HCT116 (cell line): ENCODE results near the gene NOL9. TPM values are rescaled to one million over a fixed set of nuclear protein-coding genes. Genes with fewer than 3 reads are reported as not detected.

Experiments used
- ATAC-seq: fragments of 200-7000 bp; cut with Tn5 transposase; 2 replicates; pipeline ENCODE4 v1.9.1; 2020; ENCODE audit warnings: mild to moderate bottlenecking, moderate library complexity
- BruUV-seq: library from RNA; stranded (reverse); fragments of 400-500 nt; replicated peaks from 2 replicates; lab custom pipeline; 2021; lab: Mats Ljungman, UMichigan
- CTCF ChIA-PET: fragments of 300-600 bp; sonication (Branson Sonifier 250); formaldehyde crosslinking; loops from one replicate; lab custom pipeline; 2021; ENCODE audit warnings: antibody characterized with exemption; lab: Charles Lee
- POLR2A ChIA-PET: fragments of 300-600, 350-600 bp; sonication (Branson Sonifier 250); formaldehyde crosslinking; loops from one replicate; lab custom pipeline; 2021; ENCODE audit warnings: antibody characterized with exemption; lab: Charles Lee
- RAD21 ChIA-PET, 2 experiments: fragments of 300-600 bp; sonication (Branson Sonifier 250); formaldehyde crosslinking; loops; one replicate each; lab custom pipeline; 2023; ENCODE audit warnings: low total read pairs in 2 of 2; ENCODE audit not compliant: uncharacterized antibody in 2 of 2, unreplicated experiment in 2 of 2, low non-redundant PET in 1 of 2; lab: Charles Lee
- DNase-seq: peaks from one replicate; pipeline ENCODE4 v3.0.0-alpha.2; 2010; ENCODE audit warnings: low read depth, low spot score
- H2AFZ ChIP-seq: fragments of 200-600 bp; shearing (Covaris generic), sonication (generic); 2 replicates; pipeline ENCODE4 v1.6.1; 2017; ENCODE audit warnings: low read depth, mixed run types, mixed read lengths, antibody characterized with exemption, low read length; ENCODE audit not compliant: poor library complexity, severe bottlenecking
- H3K27ac ChIP-seq: 2 replicates; pipeline ENCODE4 v1.5.1; 2012; ENCODE audit warnings: low read depth, low read length
- H3K27me3 ChIP-seq: fragments of 200-600 bp; sonication (generic); 2 replicates; pipeline ENCODE4 v1.6.1; 2016; ENCODE audit warnings: mixed run types, low read length, mixed read lengths; ENCODE audit not compliant: insufficient read depth
- H3K36me3 ChIP-seq, 2 experiments: fragments of 200-500 bp in 1 of 2; fragments of 200-600 bp in 1 of 2; sonication (Bioruptor generic) in 1 of 2; sonication (generic) in 1 of 2; 2 replicates each; pipeline versions ENCODE4 v1.5.1 to v1.6.1; 2014 to 2016; ENCODE audit warnings: low read length in 2 of 2, inconsistent platforms in 1 of 2, mixed read lengths in 1 of 2, mixed run types in 1 of 2; ENCODE audit not compliant: insufficient read depth in 2 of 2, control insufficient read depth in 1 of 2
- H3K4me1 ChIP-seq, 2 experiments: fragments of 200-600 bp in 1 of 2; sonication (generic) in 1 of 2; 2 replicates each; pipeline versions ENCODE4 v1.5.1 to v1.6.1; 2012 to 2017; ENCODE audit warnings: low read length in 2 of 2, inconsistent platforms in 1 of 2, mild to moderate bottlenecking in 1 of 2, mixed read lengths in 1 of 2, mixed run types in 1 of 2, moderate library complexity in 1 of 2; ENCODE audit not compliant: insufficient read depth in 2 of 2, control insufficient read depth in 1 of 2
- H3K4me2 ChIP-seq: fragments of 200-600 bp; sonication (generic); 2 replicates; pipeline ENCODE4 v1.6.1; 2017; ENCODE audit warnings: mixed run types, low read length, mixed read lengths
- H3K4me3 ChIP-seq, 2 experiments: fragments of 200-600 bp in 1 of 2; sonication (generic) in 1 of 2; replicated peaks in 1 of 2; 2 replicates each; pipeline ENCODE4 v1.5.1; 2011 to 2016; ENCODE audit warnings: low read length in 2 of 2, control low read depth in 1 of 2, low read depth in 1 of 2, mild to moderate bottlenecking in 1 of 2, mixed read lengths in 1 of 2, mixed run types in 1 of 2
- H3K79me2 ChIP-seq: fragments of 200-600 bp; sonication (generic); 2 replicates; pipeline ENCODE4 v1.6.1; 2017; ENCODE audit warnings: mild to moderate bottlenecking, mixed run types, low read length, moderate library complexity, mixed read lengths; ENCODE audit not compliant: insufficient read depth
- H3K9ac ChIP-seq: fragments of 200-600 bp; sonication (generic); 2 replicates; pipeline ENCODE4 v1.6.1; 2016; ENCODE audit warnings: low read length, mixed read lengths
- H3K9me2 ChIP-seq: fragments of 200-600 bp; sonication (generic), shearing (Covaris generic); 2 replicates; pipeline ENCODE4 v1.6.1; 2017; ENCODE audit warnings: mixed run types, mild to moderate bottlenecking, moderate library complexity; ENCODE audit not compliant: insufficient read depth
- H3K9me3 ChIP-seq, 2 experiments: fragments of 200-500 bp in 1 of 2; fragments of 200-600 bp in 1 of 2; sonication (Bioruptor generic) in 1 of 2; sonication (generic) in 1 of 2; 2 replicates each; pipeline ENCODE4 v1.6.1; 2014 to 2017; ENCODE audit warnings: low read length in 2 of 2, mixed read lengths in 2 of 2, inconsistent platforms in 1 of 2, low read depth in 1 of 2, mild to moderate bottlenecking in 1 of 2, mixed run types in 1 of 2, moderate library complexity in 1 of 2; ENCODE audit not compliant: control insufficient read depth in 1 of 2, insufficient read depth in 1 of 2
- H4K20me1 ChIP-seq: fragments of 200-600 bp; sonication (generic), shearing (Covaris generic); 2 replicates; pipeline ENCODE4 v1.6.1; 2017; ENCODE audit warnings: mixed run types, mild to moderate bottlenecking, moderate library complexity; ENCODE audit not compliant: insufficient read depth
- ATF3 ChIP-seq: IDR thresholded peaks from 2 replicates; pipeline ENCODE4 v1.6.1; 2012
- CEBPB ChIP-seq: IDR thresholded peaks from 2 replicates; pipeline ENCODE4 v1.6.1; 2012; ENCODE audit warnings: low read depth
- CTCF ChIP-seq, 3 experiments: fragments of 200-600 bp in 1 of 3; sonication (generic) in 1 of 3; IDR thresholded peaks in 2 of 3; conservative IDR thresholded peaks in 1 of 3; 2 replicates each; pipeline ENCODE4 v1.5.1; 2012 to 2017; ENCODE audit warnings: low read depth in 2 of 3, low read length in 2 of 3, antibody characterized with exemption in 1 of 3, borderline replicate concordance in 1 of 3, control low read depth in 1 of 3, mild to moderate bottlenecking in 1 of 3, mixed read lengths in 1 of 3, mixed run types in 1 of 3, moderate library complexity in 1 of 3; ENCODE audit not compliant: insufficient read depth in 1 of 3
- EGR1 ChIP-seq: IDR thresholded peaks from 2 replicates; pipeline ENCODE4 v1.6.1; 2012; ENCODE audit warnings: low read depth
- EZH2 ChIP-seq: fragments of 200-600 bp; sonication (generic); IDR thresholded peaks from 2 replicates; pipeline ENCODE4 v1.6.1; 2017; ENCODE audit warnings: antibody characterized with exemption, mixed run types
- EZH2phosphoT487 ChIP-seq: fragments of 200-600 bp; IDR thresholded peaks from 2 replicates; pipeline ENCODE4 v1.6.1; 2018; ENCODE audit warnings: antibody characterized with exemption, borderline replicate concordance
- FOSL1 ChIP-seq: IDR thresholded peaks from 2 replicates; pipeline ENCODE4 v1.6.1; 2012; ENCODE audit warnings: low read depth
- JUND ChIP-seq: IDR thresholded peaks from 2 replicates; pipeline ENCODE4 v1.6.1; 2012
- RAD21 ChIP-seq: IDR thresholded peaks from 2 replicates; pipeline ENCODE4 v1.6.1; 2012; ENCODE audit warnings: low read depth, mild to moderate bottlenecking
- REST ChIP-seq: IDR thresholded peaks from 2 replicates; pipeline ENCODE4 v1.6.1; 2012; ENCODE audit warnings: low read depth
- SIN3A ChIP-seq: IDR thresholded peaks from 2 replicates; pipeline ENCODE4 v1.6.1; 2012; ENCODE audit warnings: low read depth
- TCF7L2 ChIP-seq: IDR thresholded peaks from 2 replicates; pipeline ENCODE4 v1.7.0; 2011; ENCODE audit warnings: borderline replicate concordance, inconsistent platforms; ENCODE audit not compliant: insufficient read depth, insufficient read length; ENCODE audit errors: extremely low read depth
- YY1 ChIP-seq: IDR thresholded peaks from 2 replicates; pipeline ENCODE4 v1.6.1; 2011; ENCODE audit warnings: low read length, low read depth, moderate library complexity, mild to moderate bottlenecking; ENCODE audit not compliant: insufficient replicate concordance; ENCODE audit errors: extremely low read depth
- ZNF274 ChIP-seq: fragments of 200-500 bp; sonication (Bioruptor generic); IDR thresholded peaks from 2 replicates; pipeline ENCODE4 v1.6.1; 2014; ENCODE audit warnings: mild to moderate bottlenecking, low read depth, low read length, inconsistent platforms
- intact Hi-C: fragments of 100-400 bp; cut with micrococcal nuclease; formaldehyde crosslinking; loops from 2 replicates; pipeline ENCODE4 v1.10.0; 2022
- total RNA-seq: library from RNA; stranded (reverse); gene quantifications from one replicate; pipeline ENCODE4 v1.2.1, GENCODE V29; 2021; ENCODE audit not compliant: unreplicated experiment

Gene NOL9
- total RNA-seq, 1 experiment from 2014 or later = 46.4 TPM

GRCh38 chr1:6495041-6495441, 59.3 kb downstream of the NOL9 start (continued):
- no peak for TF ChIP-seq REST
- no peak for TF ChIP-seq FOSL1
- no peak for TF ChIP-seq ZNF274
- no peak for TF ChIP-seq YY1
- no peak for TF ChIP-seq TCF7L2
- TF ChIP-seq SIN3A = no peak
- TF ChIP-seq JUND = no peak

- H3K36me3 ChIP-seq = no peaks in the 10 kb centered on the region
- no TSS peak for BruUV-seq
- no peak for TF ChIP-seq EZH2
- TF ChIP-seq YY1 = no peak
- no peak for TF ChIP-seq JUND
- no peak for TF ChIP-seq EZH2phosphoT487
- TF ChIP-seq SIN3A = no peak
- TF ChIP-seq TCF7L2 = no peak
- TF ChIP-seq CTCF (IDR thresholded peaks at IDR 0.05 in 2 of 3, conservative IDR thresholded peaks at IDR 0.05 in 1 of 3; ENCODE audit: borderline replicate concordance in 1 of 3, insufficient read depth in 1 of 3, low read depth in 2 of 3, low read length in 2 of 3) = no peak
- TF ChIP-seq CEBPB = no peak
- TF ChIP-seq ATF3 = no peak
- no peak for TF ChIP-seq EGR1
- TF ChIP-seq RAD21 = no peak
- no peak for TF ChIP-seq REST
- no peaks in the 10 kb centered on the region for H3K27me3 ChIP-seq
- no peaks in the 10 kb centered on the region for H3K9me2 ChIP-seq
- no peak overlapping the region for H3K27ac ChIP-seq
- ATAC-seq (no peak), DNase-seq (no peak)
- no peaks in the 10 kb centered on the region for H3K9me3 ChIP-seq
- H3K4me3 ChIP-seq = no peak overlapping the region
- POLR2A ChIA-PET = no interaction called here
- no peak overlapping the region for H3K4me2 ChIP-seq
- peaks cover 27 to 62% of the 10 kb centered on the region in 2 experiments for H3K4me1 ChIP-seq
- CTCF ChIA-PET = no interaction called here
- intact Hi-C loops = no loop called here
- H3K9ac ChIP-seq = no peak overlapping the region
- no peak overlapping the region for H2AFZ ChIP-seq
- peaks cover under 1% of the 10 kb centered on the region; the same call in 1 of the 2 replicates for H3K79me2 ChIP-seq
- RAD21 ChIA-PET = no interaction called here
- H4K20me1 ChIP-seq = no peaks in the 10 kb centered on the region
Measured at GRCh38 chr1:6494627-6495026, 59.7 kb downstream of the NOL9 start.
